NCI-H2196 (cell line): ENCODE measurements around the gene SIPA1L3.
A peak's percentile ranks its signal among the peaks of the same experiment; 100 is the strongest.

Source experiments
- DNase-seq: peaks from one replicate; lab custom pipeline; 2025; ENCODE audit not compliant: unreplicated experiment; lab: John Stamatoyannopoulos, UW

SIPA1L3 gene

GRCh38 chr19:37942516-37942902, 35.5 kb downstream of the SIPA1L3 start:
- DNase-seq, result no peak

GRCh38 chr19:37943480-37943879, 36.5 kb downstream of the SIPA1L3 start:
- no peak for DNase-seq

GRCh38 chr19:37946132-37946531, 39.1 kb downstream of the SIPA1L3 start:
- no peak for DNase-seq

GRCh38 chr19:37947778-37948177, 40.8 kb downstream of the SIPA1L3 start:
- no peak for DNase-seq

- no peak for DNase-seq
Measured at GRCh38 chr19:37948362-37948761, 41.4 kb downstream of the SIPA1L3 start.

GRCh38 chr19:37950471-37951175, 43.6 kb downstream of the SIPA1L3 start:
- DNase-seq, result no peak

GRCh38 chr19:37951816-37952210, 44.8 kb downstream of the SIPA1L3 start:
- DNase-seq, result no peak

- no peak for DNase-seq
Measured at GRCh38 chr19:37953171-37953917, 46.3 kb downstream of the SIPA1L3 start.

GRCh38 chr19:37953918-37954303, 46.9 kb downstream of the SIPA1L3 start:
- no peak for DNase-seq

GRCh38 chr19:37954421-37954874, 47.4 kb downstream of the SIPA1L3 start:
- DNase-seq, result no peak

GRCh38 chr19:37955986-37956385, 49.0 kb downstream of the SIPA1L3 start:
- DNase-seq, result no peak

GRCh38 chr19:37957176-37957575, 50.2 kb downstream of the SIPA1L3 start:
- DNase-seq, result no peak

GRCh38 chr19:37959665-37960114, 52.7 kb downstream of the SIPA1L3 start:
- no peak for DNase-seq

GRCh38 chr19:37961198-37961597, 54.2 kb downstream of the SIPA1L3 start:
- no peak for DNase-seq

- DNase-seq, result no peak
Measured at GRCh38 chr19:37963190-37963936, 56.4 kb downstream of the SIPA1L3 start.

GRCh38 chr19:37964109-37964508, 57.1 kb downstream of the SIPA1L3 start:
- no peak for DNase-seq

- no peak for DNase-seq
Measured at GRCh38 chr19:37966211-37966661, 59.2 kb downstream of the SIPA1L3 start.

- peak; percentile 21 for DNase-seq
Measured at GRCh38 chr19:37966662-37967231, 59.7 kb downstream of the SIPA1L3 start.

GRCh38 chr19:37969695-37970094, 62.7 kb downstream of the SIPA1L3 start:
- peak; percentile 30 for DNase-seq

- DNase-seq, result no peak
Measured at GRCh38 chr19:37970699-37971098, 63.7 kb downstream of the SIPA1L3 start.

- no peak for DNase-seq
Measured at GRCh38 chr19:37972803-37973202, 65.8 kb downstream of the SIPA1L3 start.
